ENCODE results near the gene DOC2B.

The DOC2B gene

GRCh38 chr17:156946-157345, 24.5 kb downstream of the DOC2B start:
- Histone ChIP-seq H3K4me3 (no peak overlapping the region), H3K27me3 (ENCODE audit: low read depth) (no peaks in the 10 kb centered on the region), H3K9me3 (no peaks in the 10 kb centered on the region), H3K4me1 (no peaks in the 10 kb centered on the region), H3K36me3 (replicated peaks) (no peaks in the 10 kb centered on the region)
- DNase-seq (ENCODE audit: low spot score in 2 of 2): no peak
- in situ Hi-C loops (cut with MboI; ENCODE audit: low sequenced_read_pairs): no loop called here

DNA sequence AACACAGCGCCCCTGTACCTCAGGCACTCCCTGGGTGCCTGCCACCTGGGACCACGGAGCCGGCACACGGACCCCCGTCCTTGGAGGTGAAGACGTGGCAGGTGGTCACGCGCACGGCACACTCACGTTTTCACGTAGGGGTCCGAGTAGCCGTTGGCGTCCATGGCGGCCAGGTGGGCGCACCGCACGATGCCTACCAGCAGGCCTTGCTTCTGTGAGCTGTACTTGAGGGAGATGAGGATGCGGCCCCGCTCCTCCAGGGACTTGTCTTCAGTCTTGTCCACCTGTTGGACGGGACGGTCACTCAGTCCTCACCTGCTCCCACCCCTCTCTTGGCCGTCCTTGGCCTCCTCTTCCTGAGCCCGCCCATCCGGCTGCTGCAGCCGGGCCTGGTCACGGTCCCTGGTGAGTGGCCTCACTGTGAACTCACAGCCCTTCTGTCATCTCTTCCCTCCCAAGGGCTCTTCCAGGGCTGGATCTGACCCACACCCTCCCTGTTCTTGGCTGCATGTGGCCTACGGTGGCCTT, 25.3 kb downstream of the DOC2B start:
- DNase-seq (ENCODE audit: low spot score in 2 of 2): no peak
- H3K4me1 ChIP-seq: no peaks in the 10 kb centered on the region
- H3K4me3 ChIP-seq: no peak overlapping the region
- no peaks in the 10 kb centered on the region for H3K36me3 ChIP-seq (replicated peaks)
- no peaks in the 10 kb centered on the region for H3K9me3 ChIP-seq
- no peaks in the 10 kb centered on the region for H3K27me3 ChIP-seq (ENCODE audit: low read depth)
- in situ Hi-C loops (cut with MboI; ENCODE audit: low sequenced_read_pairs): no loop called here

DNA sequence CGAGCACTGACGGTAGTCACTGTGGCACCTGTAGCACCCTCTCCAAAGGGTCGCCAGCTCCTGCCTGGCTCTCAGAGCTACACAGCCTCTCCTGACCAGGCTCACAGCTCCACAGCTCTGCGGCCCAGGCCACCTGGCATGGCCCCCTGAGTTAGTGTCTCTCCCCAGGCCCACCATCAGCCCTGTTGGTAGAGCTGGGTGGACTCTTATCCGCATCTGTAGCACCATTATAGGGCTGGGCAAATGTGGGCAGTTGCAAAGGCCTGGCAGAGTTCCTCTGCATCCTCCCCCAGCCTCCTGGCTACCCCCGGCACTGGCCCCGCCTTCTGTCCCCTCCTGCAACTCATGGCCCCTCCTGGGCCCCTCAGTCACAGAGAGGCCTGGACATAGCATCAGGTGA, 25.9 kb downstream of the DOC2B start:
- Histone ChIP-seq H3K4me3 (no peak overlapping the region), H3K36me3 (replicated peaks) (no peaks in the 10 kb centered on the region), H3K4me1 (no peaks in the 10 kb centered on the region), H3K27me3 (ENCODE audit: low read depth) (no peaks in the 10 kb centered on the region), H3K9me3 (no peaks in the 10 kb centered on the region)
- no peak for DNase-seq (ENCODE audit: low spot score in 2 of 2)
- in situ Hi-C loops (cut with MboI; ENCODE audit: low sequenced_read_pairs): no loop called here

DNA sequence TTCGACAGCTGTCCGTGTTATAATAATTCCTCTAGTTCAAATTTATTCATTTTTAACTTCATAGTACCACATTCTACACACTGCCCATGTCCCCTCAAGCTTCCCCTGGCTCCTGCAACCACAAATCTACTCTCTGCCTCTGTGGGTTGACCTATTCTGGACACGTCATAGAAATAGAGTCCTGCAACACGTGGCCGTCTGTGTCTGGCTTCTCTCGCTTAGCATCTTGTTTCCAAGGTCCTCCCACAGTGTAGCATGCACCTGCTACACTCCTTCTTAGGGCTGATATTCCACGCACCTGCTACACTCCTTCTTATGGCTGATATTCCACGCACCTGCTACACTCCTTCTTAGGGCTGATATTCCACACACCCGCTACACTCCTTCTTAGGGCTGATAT, 27.6 kb downstream of the DOC2B start:
- no peak for DNase-seq (ENCODE audit: low spot score in 2 of 2)
- Histone ChIP-seq H3K4me1 (no peaks in the 10 kb centered on the region), H3K9me3 (no peaks in the 10 kb centered on the region), H3K27me3 (ENCODE audit: low read depth) (no peaks in the 10 kb centered on the region), H3K4me3 (no peak overlapping the region), H3K36me3 (replicated peaks) (no peaks in the 10 kb centered on the region)
- in situ Hi-C loops (cut with MboI; ENCODE audit: low sequenced_read_pairs): no loop called here

GRCh38 chr17:152860-153420, 28.5 kb downstream of the DOC2B start:
- Histone ChIP-seq H3K4me1 (no peaks in the 10 kb centered on the region), H3K27me3 (ENCODE audit: low read depth) (no peaks in the 10 kb centered on the region), H3K36me3 (replicated peaks) (no peaks in the 10 kb centered on the region), H3K4me3 (no peak overlapping the region), H3K9me3 (no peaks in the 10 kb centered on the region)
- in situ Hi-C loops (cut with MboI; ENCODE audit: low sequenced_read_pairs): no loop called here
- no peak for DNase-seq (ENCODE audit: low spot score in 2 of 2)

GRCh38 chr17:151886-152859, 29.3 kb downstream of the DOC2B start:
- no peaks in the 10 kb centered on the region for H3K27me3 ChIP-seq (ENCODE audit: low read depth)
- in situ Hi-C loops (cut with MboI; ENCODE audit: low sequenced_read_pairs): no loop called here

DNA sequence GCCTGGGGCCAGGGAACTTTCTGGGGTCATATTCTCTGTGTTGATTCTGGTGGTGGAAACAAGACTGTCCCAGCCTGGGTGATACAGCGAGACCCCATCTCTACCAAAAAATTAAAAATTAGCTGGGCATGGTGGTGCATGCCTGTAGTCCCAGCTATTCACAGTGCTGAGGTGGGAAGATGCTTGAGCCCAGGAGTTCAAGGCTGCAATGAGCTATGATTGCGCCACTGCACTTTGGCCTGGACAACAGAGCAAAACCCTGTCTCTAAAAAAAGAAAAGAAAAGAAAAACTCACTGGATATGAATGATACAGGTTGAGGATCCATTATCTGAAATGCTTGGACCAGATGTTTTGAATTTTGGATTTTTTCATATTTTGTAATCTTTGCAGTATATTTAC, 30.4 kb downstream of the DOC2B start:
- Histone ChIP-seq H3K4me3 (no peak overlapping the region), H3K36me3 (replicated peaks) (no peaks in the 10 kb centered on the region), H3K9me3 (no peaks in the 10 kb centered on the region), H3K27me3 (ENCODE audit: low read depth) (no peaks in the 10 kb centered on the region), H3K4me1 (no peaks in the 10 kb centered on the region)
- no peak for DNase-seq (ENCODE audit: low spot score in 2 of 2)
- in situ Hi-C loops (cut with MboI; ENCODE audit: low sequenced_read_pairs): no loop called here

More at GRCh38 chr17:151886-152859, 29.3 kb downstream of the DOC2B start:
- H3K4me3 ChIP-seq: no peak overlapping the region
- H3K36me3 ChIP-seq (replicated peaks): no peaks in the 10 kb centered on the region
- DNase-seq (ENCODE audit: low spot score in 2 of 2): no peak
- H3K4me1 ChIP-seq: no peaks in the 10 kb centered on the region
- H3K9me3 ChIP-seq: no peaks in the 10 kb centered on the region

- H3K36me3 ChIP-seq (replicated peaks): no peaks in the 10 kb centered on the region
- no peaks in the 10 kb centered on the region for H3K27me3 ChIP-seq (ENCODE audit: low read depth)
- no peaks in the 10 kb centered on the region for H3K4me1 ChIP-seq
- in situ Hi-C loops (cut with MboI; ENCODE audit: low sequenced_read_pairs): no loop called here
- DNase-seq (ENCODE audit: low spot score in 2 of 2): peak in 1 of 2 experiments; percentile 7
- H3K4me3 ChIP-seq: no peak overlapping the region
- H3K9me3 ChIP-seq: no peaks in the 10 kb centered on the region
Observed at GRCh38 chr17:149897-150584, 31.4 kb downstream of the DOC2B start.

GRCh38 chr17:149231-149630, 32.2 kb downstream of the DOC2B start:
- no peaks in the 10 kb centered on the region for H3K36me3 ChIP-seq (replicated peaks)
- no peaks in the 10 kb centered on the region for H3K9me3 ChIP-seq
- no peak overlapping the region for H3K4me3 ChIP-seq
- peak in 1 of 2 experiments; percentile 10 for DNase-seq (ENCODE audit: low spot score in 2 of 2)
- no peaks in the 10 kb centered on the region for H3K4me1 ChIP-seq
- in situ Hi-C loops (cut with MboI; ENCODE audit: low sequenced_read_pairs): no loop called here
- H3K27me3 ChIP-seq (ENCODE audit: low read depth): no peaks in the 10 kb centered on the region

DNA sequence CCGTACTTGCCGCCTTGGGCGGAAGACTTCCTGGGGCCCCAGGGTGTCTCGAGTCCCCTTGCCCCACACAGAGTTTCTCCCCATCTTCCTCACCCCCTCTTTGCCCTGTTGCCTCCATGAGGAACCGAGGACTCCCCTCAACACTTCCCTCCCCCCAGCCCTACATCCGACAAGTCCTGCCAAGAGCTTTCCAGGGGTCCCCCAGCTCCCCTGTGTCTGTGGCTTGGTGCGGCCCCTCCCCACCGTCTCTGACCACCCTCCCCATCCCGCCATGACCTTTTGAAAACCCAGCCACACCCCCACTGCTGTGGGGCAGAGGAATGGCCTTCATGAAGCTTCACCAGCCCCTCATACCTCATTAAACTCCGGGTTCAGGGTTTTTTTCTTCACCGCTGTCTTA, 32.7 kb downstream of the DOC2B start:
- in situ Hi-C loops (cut with MboI; ENCODE audit: low sequenced_read_pairs): no loop called here
- no peaks in the 10 kb centered on the region for H3K27me3 ChIP-seq (ENCODE audit: low read depth)
- no peaks in the 10 kb centered on the region for H3K9me3 ChIP-seq
- no peaks in the 10 kb centered on the region for H3K4me1 ChIP-seq
- H3K36me3 ChIP-seq (replicated peaks): no peaks in the 10 kb centered on the region
- H3K4me3 ChIP-seq: no peak overlapping the region
- no peak for DNase-seq (ENCODE audit: low spot score in 2 of 2)

- no peaks in the 10 kb centered on the region for H3K36me3 ChIP-seq (replicated peaks)
- no peaks in the 10 kb centered on the region for H3K27me3 ChIP-seq (ENCODE audit: low read depth)
- DNase-seq (ENCODE audit: low spot score in 2 of 2): peak in 1 of 2 experiments; percentile 3
- H3K9me3 ChIP-seq: no peaks in the 10 kb centered on the region
- H3K4me1 ChIP-seq: no peaks in the 10 kb centered on the region
- H3K4me3 ChIP-seq: no peak overlapping the region
- in situ Hi-C loops (cut with MboI; ENCODE audit: low sequenced_read_pairs): no loop called here
Observed at GRCh38 chr17:147796-148740, 33.4 kb downstream of the DOC2B start.

DNA sequence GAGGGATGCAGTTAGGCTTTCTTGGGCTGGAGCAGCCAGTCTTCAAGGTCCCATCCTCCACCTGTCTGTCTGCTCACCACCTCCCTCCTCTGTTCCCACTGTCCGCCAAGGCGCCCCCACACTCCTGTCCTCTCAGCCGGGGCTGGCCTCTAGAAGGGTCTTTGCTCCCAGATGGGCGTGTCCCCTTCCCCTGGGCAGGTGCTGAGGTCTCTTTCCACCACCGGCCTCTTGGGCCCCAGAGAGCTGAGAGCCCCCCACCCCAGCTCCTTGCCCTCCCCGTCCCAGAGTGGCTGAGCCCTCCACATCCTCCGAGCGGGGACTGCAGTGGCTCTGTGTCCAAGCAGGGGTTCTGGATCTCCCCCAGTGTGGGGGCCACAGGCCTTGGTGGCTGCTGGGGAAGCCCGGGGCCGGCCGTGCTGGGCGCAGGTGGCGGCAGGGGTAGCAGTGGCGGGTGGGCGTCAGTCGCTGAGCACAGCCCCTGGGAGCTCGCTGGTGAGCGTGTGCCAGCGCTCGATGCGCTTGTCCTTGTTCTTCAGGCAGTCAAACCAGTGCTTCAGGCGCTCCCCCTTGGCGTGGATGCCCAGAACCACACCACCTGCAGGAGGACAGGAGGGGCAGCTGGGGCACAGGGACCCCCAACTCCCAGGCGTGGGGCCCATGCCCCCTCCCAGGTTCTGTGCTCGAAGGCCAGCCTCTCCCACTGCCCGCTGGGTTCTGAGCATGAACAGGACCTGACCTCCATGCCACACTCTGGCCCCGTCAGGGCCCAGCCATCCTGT, 34.3 kb downstream of the DOC2B start:
- Histone ChIP-seq H3K27me3 (ENCODE audit: low read depth) (no peaks in the 10 kb centered on the region), H3K4me1 (no peaks in the 10 kb centered on the region), H3K4me3 (no peak overlapping the region), H3K9me3 (no peaks in the 10 kb centered on the region), H3K36me3 (replicated peaks) (no peaks in the 10 kb centered on the region)
- in situ Hi-C loops (cut with MboI; ENCODE audit: low sequenced_read_pairs): no loop called here
- DNase-seq (ENCODE audit: low spot score in 2 of 2): peak in 1 of 2 experiments; percentile 4
